Measurements from ENCODE around the gene CREB5.

Gene CREB5

GRCh38 chr7:28579571-28579970 lies 167.3 kb downstream of the CREB5 start:
- Histone ChIP-seq H3K4me1 (ENCODE audit: control insufficient read depth, insufficient read depth, low read length) (no peaks in the 10 kb centered on the region), H3K36me3 (ENCODE audit: control insufficient read depth in 2 of 2, insufficient read depth in 2 of 2, low read length in 2 of 2) (no peaks in the 10 kb centered on the region), H3K27ac (ENCODE audit: low read length) (no peak overlapping the region), H3K9me3 (ENCODE audit: control insufficient read depth in 2 of 2, low read length in 2 of 2) (no peaks in the 10 kb centered on the region), H3K9ac (ENCODE audit: low read length in 2 of 2) (no peak overlapping the region), H3K4me3 (ENCODE audit: low read length in 2 of 2) (no peak overlapping the region), H3K27me3 (ENCODE audit: control insufficient read depth in 1 of 2, insufficient read depth in 2 of 2, low read length in 2 of 2) (no peaks in the 10 kb centered on the region)

GRCh38 chr7:28580665-28581064 lies 168.3 kb downstream of the CREB5 start:
- Histone ChIP-seq H3K4me1 (ENCODE audit: control insufficient read depth, insufficient read depth, low read length) (no peaks in the 10 kb centered on the region), H3K36me3 (ENCODE audit: control insufficient read depth in 2 of 2, insufficient read depth in 2 of 2, low read length in 2 of 2) (no peaks in the 10 kb centered on the region), H3K4me3 (ENCODE audit: low read length in 2 of 2) (no peak overlapping the region), H3K27me3 (ENCODE audit: control insufficient read depth in 1 of 2, insufficient read depth in 2 of 2, low read length in 2 of 2) (no peaks in the 10 kb centered on the region), H3K9me3 (ENCODE audit: control insufficient read depth in 2 of 2, low read length in 2 of 2) (no peaks in the 10 kb centered on the region), H3K27ac (ENCODE audit: low read length) (no peak overlapping the region), H3K9ac (ENCODE audit: low read length in 2 of 2) (no peak overlapping the region)

GRCh38 chr7:28581351-28581750 lies 169.0 kb downstream of the CREB5 start:
- no peaks in the 10 kb centered on the region for H3K4me1 ChIP-seq (ENCODE audit: control insufficient read depth, insufficient read depth, low read length)
- H3K4me3 ChIP-seq (ENCODE audit: low read length in 2 of 2) = no peak overlapping the region
- H3K27ac ChIP-seq (ENCODE audit: low read length) = no peak overlapping the region
- H3K36me3 ChIP-seq (ENCODE audit: control insufficient read depth in 2 of 2, insufficient read depth in 2 of 2, low read length in 2 of 2) = no peaks in the 10 kb centered on the region
- H3K27me3 ChIP-seq (ENCODE audit: control insufficient read depth in 1 of 2, insufficient read depth in 2 of 2, low read length in 2 of 2) = no peaks in the 10 kb centered on the region
- no peaks in the 10 kb centered on the region for H3K9me3 ChIP-seq (ENCODE audit: control insufficient read depth in 2 of 2, low read length in 2 of 2)
- no peak overlapping the region for H3K9ac ChIP-seq (ENCODE audit: low read length in 2 of 2)

GRCh38 chr7:28582226-28582625 lies 169.9 kb downstream of the CREB5 start:
- Histone ChIP-seq H3K36me3 (ENCODE audit: control insufficient read depth in 2 of 2, insufficient read depth in 2 of 2, low read length in 2 of 2) (no peaks in the 10 kb centered on the region), H3K27ac (ENCODE audit: low read length) (no peak overlapping the region), H3K4me3 (ENCODE audit: low read length in 2 of 2) (no peak overlapping the region), H3K27me3 (ENCODE audit: control insufficient read depth in 1 of 2, insufficient read depth in 2 of 2, low read length in 2 of 2) (no peaks in the 10 kb centered on the region), H3K4me1 (ENCODE audit: control insufficient read depth, insufficient read depth, low read length) (no peaks in the 10 kb centered on the region), H3K9ac (ENCODE audit: low read length in 2 of 2) (no peak overlapping the region), H3K9me3 (ENCODE audit: control insufficient read depth in 2 of 2, low read length in 2 of 2) (no peaks in the 10 kb centered on the region)

GRCh38 chr7:28584235-28584634 lies 171.9 kb downstream of the CREB5 start:
- H3K36me3 ChIP-seq (ENCODE audit: control insufficient read depth in 2 of 2, insufficient read depth in 2 of 2, low read length in 2 of 2) = no peaks in the 10 kb centered on the region
- no peak overlapping the region for H3K27ac ChIP-seq (ENCODE audit: low read length)
- no peak overlapping the region for H3K9ac ChIP-seq (ENCODE audit: low read length in 2 of 2)
- no peaks in the 10 kb centered on the region for H3K4me1 ChIP-seq (ENCODE audit: control insufficient read depth, insufficient read depth, low read length)
- H3K4me3 ChIP-seq (ENCODE audit: low read length in 2 of 2) = no peak overlapping the region
- no peaks in the 10 kb centered on the region for H3K9me3 ChIP-seq (ENCODE audit: control insufficient read depth in 2 of 2, low read length in 2 of 2)
- no peaks in the 10 kb centered on the region for H3K27me3 ChIP-seq (ENCODE audit: control insufficient read depth in 1 of 2, insufficient read depth in 2 of 2, low read length in 2 of 2)

- Histone ChIP-seq H3K27ac (ENCODE audit: low read length) (no peak overlapping the region), H3K9ac (ENCODE audit: low read length in 2 of 2) (no peak overlapping the region), H3K4me3 (ENCODE audit: low read length in 2 of 2) (no peak overlapping the region), H3K27me3 (ENCODE audit: control insufficient read depth in 1 of 2, insufficient read depth in 2 of 2, low read length in 2 of 2) (no peaks in the 10 kb centered on the region), H3K4me1 (ENCODE audit: control insufficient read depth, insufficient read depth, low read length) (no peaks in the 10 kb centered on the region), H3K9me3 (ENCODE audit: control insufficient read depth in 2 of 2, low read length in 2 of 2) (no peaks in the 10 kb centered on the region), H3K36me3 (ENCODE audit: control insufficient read depth in 2 of 2, insufficient read depth in 2 of 2, low read length in 2 of 2) (no peaks in the 10 kb centered on the region)
Measured at GRCh38 chr7:28586736-28587135, 174.4 kb downstream of the CREB5 start.

GRCh38 chr7:28587211-28587610 lies 174.9 kb downstream of the CREB5 start:
- no peak overlapping the region for H3K4me3 ChIP-seq (ENCODE audit: low read length in 2 of 2)
- no peaks in the 10 kb centered on the region for H3K9me3 ChIP-seq (ENCODE audit: control insufficient read depth in 2 of 2, low read length in 2 of 2)
- no peak overlapping the region for H3K9ac ChIP-seq (ENCODE audit: low read length in 2 of 2)
- no peaks in the 10 kb centered on the region for H3K4me1 ChIP-seq (ENCODE audit: control insufficient read depth, insufficient read depth, low read length)
- no peak overlapping the region for H3K27ac ChIP-seq (ENCODE audit: low read length)
- no peaks in the 10 kb centered on the region for H3K36me3 ChIP-seq (ENCODE audit: control insufficient read depth in 2 of 2, insufficient read depth in 2 of 2, low read length in 2 of 2)
- no peaks in the 10 kb centered on the region for H3K27me3 ChIP-seq (ENCODE audit: control insufficient read depth in 1 of 2, insufficient read depth in 2 of 2, low read length in 2 of 2)

- Histone ChIP-seq H3K36me3 (ENCODE audit: control insufficient read depth in 2 of 2, insufficient read depth in 2 of 2, low read length in 2 of 2) (no peaks in the 10 kb centered on the region), H3K4me1 (ENCODE audit: control insufficient read depth, insufficient read depth, low read length) (no peaks in the 10 kb centered on the region), H3K27me3 (ENCODE audit: control insufficient read depth in 1 of 2, insufficient read depth in 2 of 2, low read length in 2 of 2) (no peaks in the 10 kb centered on the region), H3K27ac (ENCODE audit: low read length) (no peak overlapping the region), H3K9ac (ENCODE audit: low read length in 2 of 2) (no peak overlapping the region), H3K9me3 (ENCODE audit: control insufficient read depth in 2 of 2, low read length in 2 of 2) (no peaks in the 10 kb centered on the region), H3K4me3 (ENCODE audit: low read length in 2 of 2) (no peak overlapping the region)
Measured at GRCh38 chr7:28588602-28589001, 176.3 kb downstream of the CREB5 start.

- Histone ChIP-seq H3K4me3 (ENCODE audit: low read length in 2 of 2) (no peak overlapping the region), H3K36me3 (ENCODE audit: control insufficient read depth in 2 of 2, insufficient read depth in 2 of 2, low read length in 2 of 2) (no peaks in the 10 kb centered on the region), H3K27me3 (ENCODE audit: control insufficient read depth in 1 of 2, insufficient read depth in 2 of 2, low read length in 2 of 2) (no peaks in the 10 kb centered on the region), H3K9ac (ENCODE audit: low read length in 2 of 2) (no peak overlapping the region), H3K27ac (ENCODE audit: low read length) (no peak overlapping the region), H3K9me3 (ENCODE audit: control insufficient read depth in 2 of 2, low read length in 2 of 2) (no peaks in the 10 kb centered on the region), H3K4me1 (ENCODE audit: control insufficient read depth, insufficient read depth, low read length) (no peaks in the 10 kb centered on the region)
Measured at GRCh38 chr7:28591041-28591674, 178.8 kb downstream of the CREB5 start.

GRCh38 chr7:28591725-28592349 lies 179.5 kb downstream of the CREB5 start:
- no peak overlapping the region for H3K27ac ChIP-seq (ENCODE audit: low read length)
- no peak overlapping the region for H3K4me3 ChIP-seq (ENCODE audit: low read length in 2 of 2)
- H3K9ac ChIP-seq (ENCODE audit: low read length in 2 of 2) = no peak overlapping the region
- H3K27me3 ChIP-seq (ENCODE audit: control insufficient read depth in 1 of 2, insufficient read depth in 2 of 2, low read length in 2 of 2) = no peaks in the 10 kb centered on the region
- H3K4me1 ChIP-seq (ENCODE audit: control insufficient read depth, insufficient read depth, low read length) = no peaks in the 10 kb centered on the region
- no peaks in the 10 kb centered on the region for H3K9me3 ChIP-seq (ENCODE audit: control insufficient read depth in 2 of 2, low read length in 2 of 2)
- H3K36me3 ChIP-seq (ENCODE audit: control insufficient read depth in 2 of 2, insufficient read depth in 2 of 2, low read length in 2 of 2) = no peaks in the 10 kb centered on the region

GRCh38 chr7:28592861-28593260 lies 180.5 kb downstream of the CREB5 start:
- no peak overlapping the region for H3K9ac ChIP-seq (ENCODE audit: low read length in 2 of 2)
- no peaks in the 10 kb centered on the region for H3K4me1 ChIP-seq (ENCODE audit: control insufficient read depth, insufficient read depth, low read length)
- H3K27ac ChIP-seq (ENCODE audit: low read length) = no peak overlapping the region
- H3K9me3 ChIP-seq (ENCODE audit: control insufficient read depth in 2 of 2, low read length in 2 of 2) = no peaks in the 10 kb centered on the region
- H3K36me3 ChIP-seq (ENCODE audit: control insufficient read depth in 2 of 2, insufficient read depth in 2 of 2, low read length in 2 of 2) = no peaks in the 10 kb centered on the region
- H3K27me3 ChIP-seq (ENCODE audit: control insufficient read depth in 1 of 2, insufficient read depth in 2 of 2, low read length in 2 of 2) = no peaks in the 10 kb centered on the region
- no peak overlapping the region for H3K4me3 ChIP-seq (ENCODE audit: low read length in 2 of 2)

All from stomach smooth muscle (tissue), 2 donors.